ENCODE results near the gene PUM2. TPM values are rescaled to one million over a fixed set of nuclear protein-coding genes. Genes with fewer than 3 reads are reported as not detected.

The PUM2 gene
- polyA plus RNA-seq, 1 donor (not counting 4 experiments of a cell fraction or from before 2014, with no cell fraction given): 47.5 TPM

DNA sequence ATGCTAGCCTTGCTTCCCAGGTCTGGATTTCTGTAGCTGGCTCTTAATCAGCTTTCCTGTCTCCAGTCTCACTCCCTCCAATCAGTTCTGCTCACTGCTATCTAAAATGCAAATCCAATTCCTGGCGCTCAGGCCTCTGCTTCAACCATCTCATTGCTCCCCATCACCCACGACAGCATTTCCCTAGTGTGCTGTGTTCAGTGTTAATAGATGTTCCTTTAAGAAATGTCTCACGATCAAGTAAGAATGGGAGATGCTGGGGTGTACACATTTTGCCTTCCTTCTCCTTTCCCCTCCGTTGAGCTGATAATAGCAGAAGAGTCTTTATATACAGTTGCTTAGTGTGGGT is 1.6 kb upstream of the PUM2 start:
- Histone ChIP-seq H3K27me3 (ENCODE audit: control insufficient read depth, extremely low read depth, insufficient read depth, low read length) (no peaks in the 10 kb centered on the region), H3K79me2 (ENCODE audit: control insufficient read depth, insufficient read depth, low read length) (peaks cover 33% of the 10 kb centered on the region), H2AFZ (ENCODE audit: control insufficient read depth, low read length) (peak overlapping the region; percentile 78), H3K9me1 (ENCODE audit: control insufficient read depth, extremely low read depth, insufficient read depth, low read length) (peaks cover 6% of the 10 kb centered on the region), H3K4me3 (ENCODE audit: control insufficient read depth in 2 of 3, extremely low read depth in 1 of 3, insufficient read depth in 2 of 3, low read depth in 1 of 3, low read length in 3 of 3) (no peak overlapping the region), H3K36me3 (ENCODE audit: control insufficient read depth in 2 of 2, extremely low read depth in 1 of 2, insufficient read depth in 2 of 2, low read length in 2 of 2) (peaks cover 0 to 5% of the 10 kb centered on the region in 2 experiments), H3K4me1 (ENCODE audit: control insufficient read depth, extremely low read depth, insufficient read depth, low read length) (peaks cover 56% of the 10 kb centered on the region), H3K27ac (ENCODE audit: control insufficient read depth, insufficient read depth, low read length) (no peak overlapping the region), H4K20me1 (ENCODE audit: control insufficient read depth, extremely low read depth, insufficient read depth, low read length) (peaks cover 2% of the 10 kb centered on the region), H3K9me3 (ENCODE audit: control insufficient read depth, low read depth, low read length) (no peaks in the 10 kb centered on the region), H3K9ac (ENCODE audit: control insufficient read depth, extremely low read depth, insufficient read depth, low read length) (peak overlapping the region; percentile 98), H3K4me2 (ENCODE audit: control insufficient read depth, extremely low read depth, insufficient read depth, low read depth, low read length) (peak overlapping the region; percentile 99)
- FAIRE-seq: no peak
- dilution Hi-C loops (cut with MboI; ENCODE audit: extremely low pct_ligation_motif_present, low sequenced_read_pairs): no loop called here
- TF ChIP-seq, protein P1, sequence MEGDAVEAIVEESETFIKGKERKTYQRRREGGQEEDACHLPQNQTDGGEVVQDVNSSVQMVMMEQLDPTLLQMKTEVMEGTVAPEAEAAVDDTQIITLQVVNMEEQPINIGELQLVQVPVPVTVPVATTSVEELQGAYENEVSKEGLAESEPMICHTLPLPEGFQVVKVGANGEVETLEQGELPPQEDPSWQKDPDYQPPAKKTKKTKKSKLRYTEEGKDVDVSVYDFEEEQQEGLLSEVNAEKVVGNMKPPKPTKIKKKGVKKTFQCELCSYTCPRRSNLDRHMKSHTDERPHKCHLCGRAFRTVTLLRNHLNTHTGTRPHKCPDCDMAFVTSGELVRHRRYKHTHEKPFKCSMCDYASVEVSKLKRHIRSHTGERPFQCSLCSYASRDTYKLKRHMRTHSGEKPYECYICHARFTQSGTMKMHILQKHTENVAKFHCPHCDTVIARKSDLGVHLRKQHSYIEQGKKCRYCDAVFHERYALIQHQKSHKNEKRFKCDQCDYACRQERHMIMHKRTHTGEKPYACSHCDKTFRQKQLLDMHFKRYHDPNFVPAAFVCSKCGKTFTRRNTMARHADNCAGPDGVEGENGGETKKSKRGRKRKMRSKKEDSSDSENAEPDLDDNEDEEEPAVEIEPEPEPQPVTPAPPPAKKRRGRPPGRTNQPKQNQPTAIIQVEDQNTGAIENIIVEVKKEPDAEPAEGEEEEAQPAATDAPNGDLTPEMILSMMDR (optimal IDR thresholded peaks at IDR 0.05 in 1 of 3, IDR thresholded peaks at IDR 0.05 in 1 of 3, conservative IDR thresholded peaks at IDR 0.05 in 1 of 3; ENCODE audit: extremely low read depth in 1 of 3, insufficient read depth in 2 of 3, low read length in 3 of 3): no peak
- TF ChIP-seq EZH2 (IDR thresholded peaks at IDR 0.05; ENCODE audit: low read length): no peak
- no peak for DNase-seq (ENCODE audit: low read depth, low spot score)

DNA sequence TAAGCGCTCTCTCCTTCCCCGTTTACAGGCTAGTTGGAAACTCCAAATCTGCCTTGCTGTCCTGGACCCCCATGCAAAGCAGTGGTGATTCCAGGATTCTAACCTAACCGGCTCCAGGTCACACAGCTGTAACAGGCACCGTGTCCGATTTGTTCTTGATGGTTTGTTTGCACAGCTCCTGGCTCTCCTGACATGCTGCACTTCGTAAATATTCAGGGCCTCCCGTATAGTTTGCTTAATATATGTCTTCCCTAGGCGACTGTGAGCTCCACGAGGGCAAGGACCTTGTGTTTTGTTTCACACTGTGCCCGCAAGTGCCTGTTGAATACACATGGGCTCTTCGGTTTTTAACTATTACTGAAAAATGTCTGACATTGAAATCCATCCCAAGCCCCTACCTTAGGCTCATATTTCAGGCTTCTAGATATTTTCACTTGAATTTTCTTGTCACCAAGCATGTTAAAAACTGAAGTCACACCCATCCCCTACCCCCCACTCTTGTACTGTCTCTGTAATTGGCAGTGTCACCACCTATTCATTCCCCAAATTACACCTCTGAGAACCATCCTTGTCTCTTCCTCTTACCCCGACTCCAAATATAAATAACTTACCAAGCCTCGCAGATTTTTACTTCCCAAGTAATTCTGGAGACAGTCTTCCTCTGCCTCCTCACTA is 1.0 kb upstream of the PUM2 start:
- Histone ChIP-seq H3K9me3 (ENCODE audit: control insufficient read depth, low read depth, low read length) (no peaks in the 10 kb centered on the region), H3K4me2 (ENCODE audit: control insufficient read depth, extremely low read depth, insufficient read depth, low read depth, low read length) (peak overlapping the region; percentile 99), H3K9me1 (ENCODE audit: control insufficient read depth, extremely low read depth, insufficient read depth, low read length) (peaks cover 6% of the 10 kb centered on the region), H3K4me3 (ENCODE audit: control insufficient read depth in 2 of 3, extremely low read depth in 1 of 3, insufficient read depth in 2 of 3, low read depth in 1 of 3, low read length in 3 of 3) (peak overlapping the region; percentile 80 to 95 (median 80)), H3K27me3 (ENCODE audit: control insufficient read depth, extremely low read depth, insufficient read depth, low read length) (no peaks in the 10 kb centered on the region), H3K79me2 (ENCODE audit: control insufficient read depth, insufficient read depth, low read length) (peaks cover 38% of the 10 kb centered on the region), H3K36me3 (ENCODE audit: control insufficient read depth in 2 of 2, extremely low read depth in 1 of 2, insufficient read depth in 2 of 2, low read length in 2 of 2) (peaks cover 0 to 5% of the 10 kb centered on the region in 2 experiments), H2AFZ (ENCODE audit: control insufficient read depth, low read length) (peak overlapping the region; percentile 92), H3K27ac (ENCODE audit: control insufficient read depth, insufficient read depth, low read length) (peak overlapping the region; percentile 97), H4K20me1 (ENCODE audit: control insufficient read depth, extremely low read depth, insufficient read depth, low read length) (peaks cover 7% of the 10 kb centered on the region), H3K4me1 (ENCODE audit: control insufficient read depth, extremely low read depth, insufficient read depth, low read length) (peaks cover 57% of the 10 kb centered on the region), H3K9ac (ENCODE audit: control insufficient read depth, extremely low read depth, insufficient read depth, low read length) (peak overlapping the region; percentile 98)
- TF ChIP-seq, protein P1 (optimal IDR thresholded peaks at IDR 0.05 in 1 of 3, IDR thresholded peaks at IDR 0.05 in 1 of 3, conservative IDR thresholded peaks at IDR 0.05 in 1 of 3; ENCODE audit: extremely low read depth in 1 of 3, insufficient read depth in 2 of 3, low read length in 3 of 3): no peak
- TF ChIP-seq EZH2 (IDR thresholded peaks at IDR 0.05; ENCODE audit: low read length): no peak
- DNase-seq (ENCODE audit: low read depth, low spot score): no peak
- FAIRE-seq: no peak
- dilution Hi-C loops (cut with MboI; ENCODE audit: extremely low pct_ligation_motif_present, low sequenced_read_pairs): no loop called here
